ENCODE measurements around the gene CCDC112. TPM values are rescaled to one million over a fixed set of nuclear protein-coding genes. Genes with fewer than 3 reads are reported as not detected.

The CCDC112 gene
- total and polyA plus RNA-seq, 2 donors (not counting 3 experiments of a cell fraction or from before 2014, with no cell fraction given): 2.4 to 9.6 TPM

DNA sequence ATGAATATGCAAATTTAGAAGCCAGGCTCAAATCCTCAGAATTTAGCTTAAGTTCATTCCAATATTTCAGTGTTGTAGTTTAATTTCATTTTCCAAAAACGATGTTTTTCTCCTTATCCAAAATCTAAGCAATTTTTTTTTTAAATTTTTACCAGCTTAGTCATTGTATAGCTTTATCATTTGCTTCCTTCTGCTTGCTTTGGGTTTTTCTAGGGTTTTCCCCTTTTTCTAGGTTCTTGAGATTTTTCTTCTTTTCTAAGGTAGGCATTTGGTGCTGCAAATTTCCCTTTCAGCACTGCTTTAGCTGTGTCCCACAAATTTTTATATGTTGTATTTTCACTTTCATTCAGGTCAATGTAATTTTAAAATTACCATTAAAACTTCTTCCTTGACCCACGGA is 34.4 kb upstream of the CCDC112 start:
- POLR2A ChIA-PET: no interaction called here
- Histone ChIP-seq H3K9ac (replicated peaks; ENCODE audit: extremely low read depth, insufficient read depth, low read length) (no peak overlapping the region), H3K27ac (ENCODE audit: insufficient read depth, low read depth, low read length) (no peak overlapping the region), H3K79me2 (ENCODE audit: control insufficient read depth, insufficient read depth, low read length) (no peaks in the 10 kb centered on the region), H2AFZ (ENCODE audit: low read depth, low read length) (no peak overlapping the region), H3K4me2 (ENCODE audit: insufficient read depth, low read length) (no peak overlapping the region), H3K4me1 (ENCODE audit: control insufficient read depth, extremely low read depth, insufficient read depth, low read length) (no peaks in the 10 kb centered on the region), H4K20me1 (replicated peaks; ENCODE audit: control insufficient read depth, extremely low read depth, insufficient read depth, low read length) (no peaks in the 10 kb centered on the region), H3K4me3 (replicated peaks in 1 of 3; ENCODE audit: insufficient read depth in 1 of 3, low read depth in 1 of 3, low read length in 3 of 3) (no peak overlapping the region), H3K27me3 (ENCODE audit: control insufficient read depth in 2 of 2, insufficient read depth in 2 of 2, low read length in 2 of 2) (no peaks in the 10 kb centered on the region), H3K9me3 (replicated peaks; ENCODE audit: control insufficient read depth, insufficient read depth, low read length) (no peaks in the 10 kb centered on the region), H3K9me1 (replicated peaks; ENCODE audit: control insufficient read depth, extremely low read depth, insufficient read depth, low read length) (no peaks in the 10 kb centered on the region), H3K36me3 (ENCODE audit: control insufficient read depth in 2 of 2, extremely low read depth in 1 of 2, insufficient read depth in 2 of 2, low read length in 2 of 2) (no peaks in the 10 kb centered on the region)
- no peak for TF ChIP-seq FOS (IDR thresholded peaks at IDR 0.05; ENCODE audit: borderline replicate concordance, insufficient read depth, low read length)
- TF ChIP-seq EZH2 (IDR thresholded peaks at IDR 0.05; ENCODE audit: borderline replicate concordance, low read depth, low read length, severe bottlenecking): no peak
- no peak for TF ChIP-seq JUN (IDR thresholded peaks at IDR 0.05; ENCODE audit: borderline replicate concordance, insufficient read depth, insufficient read length, low read depth)
- TF ChIP-seq MYC (IDR thresholded peaks at IDR 0.05; ENCODE audit: low read depth, low read length): no peak
- TF ChIP-seq POLR2AphosphoS5 (IDR thresholded peaks at IDR 0.05; ENCODE audit: insufficient read depth, low read depth, low read length): no peak
- TF ChIP-seq CTCF (IDR thresholded peaks at IDR 0.05; ENCODE audit: extremely low read depth in 1 of 2, insufficient read depth in 1 of 2, low read depth in 1 of 2, low read length in 2 of 2): no peak
- no peak for TF ChIP-seq GATA2 (IDR thresholded peaks at IDR 0.05; ENCODE audit: insufficient read depth, insufficient read length, low read depth, low read length)
- no peak for TF ChIP-seq POLR2A (IDR thresholded peaks at IDR 0.05; ENCODE audit: low read depth, low read length)
- TF ChIP-seq, protein P1, sequence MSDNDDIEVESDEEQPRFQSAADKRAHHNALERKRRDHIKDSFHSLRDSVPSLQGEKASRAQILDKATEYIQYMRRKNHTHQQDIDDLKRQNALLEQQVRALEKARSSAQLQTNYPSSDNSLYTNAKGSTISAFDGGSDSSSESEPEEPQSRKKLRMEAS (IDR thresholded peaks at IDR 0.05; ENCODE audit: insufficient read depth, insufficient read length): no peak
- DNase-seq (ENCODE audit: low read depth, low spot score): no peak
- no peak for FAIRE-seq
- CTCF ChIA-PET: interaction anchor here (1.0 to 1.1 kb wide), 2 partner anchors 10 to 18 kb away, joined by 3 read pairs; no protein-coding TSS in a partner anchor
- BruUV-seq (replicated peaks): no TSS peak
- dilution Hi-C loops (cut with MboI; ENCODE audit: extremely low pct_ligation_motif_present, low sequenced_read_pairs): no loop called here
- intact Hi-C loops (cut with micrococcal nuclease): no loop called here

All from endothelial cell of umbilical vein (primary cell).